ENCODE data around the gene KIR3DL2.

GRCh38 chr19:54883228-54883627 is 33.0 kb downstream of the KIR3DL2 start:
- TF ChIP-seq POLR2A (IDR thresholded peaks at IDR 0.05) (no peak), CTCF (IDR thresholded peaks at IDR 0.05) (no peak)

All from heart left ventricle (tissue), 13 donors.